BJ (cell line): ENCODE data around the gene TMIE. TPM values are rescaled to one million over a fixed set of nuclear protein-coding genes. Genes with fewer than 3 reads are reported as not detected.

ENCODE experiments used
- CTCF ChIA-PET: fragments of 350-600 bp; formaldehyde crosslinking; extraction: SDS; loops from one replicate; lab custom pipeline; 2021; ENCODE audit warnings: antibody characterized with exemption, inconsistent platforms; lab: Yijun Ruan, JAX
- POLR2A ChIA-PET: fragments of 300-600 bp; sonication (Branson Sonifier 250); formaldehyde crosslinking; extraction: SDS; loops from one replicate; lab custom pipeline; 2021; ENCODE audit warnings: antibody characterized with exemption; lab: Charles Lee
- DNase-seq: peaks from one replicate; pipeline ENCODE4 v3.0.0-alpha.2; 2011; ENCODE audit warnings: low read depth
- H3K27me3 ChIP-seq: 2 replicates; pipeline ENCODE4 v1.6.0; 2011; ENCODE audit warnings: low read length; ENCODE audit not compliant: control insufficient read depth, insufficient read depth
- H3K36me3 ChIP-seq: 2 replicates; pipeline ENCODE4 v1.5.1; 2011; ENCODE audit warnings: low read length; ENCODE audit not compliant: control insufficient read depth, insufficient read depth
- H3K4me3 ChIP-seq: 2 replicates; pipeline ENCODE4 v1.5.1; 2011; ENCODE audit warnings: low read depth, mild to moderate bottlenecking, control low read depth, low read length
- polyA plus RNA-seq: library from polyadenylated mRNA; depleted of rRNA; stranded (reverse); fragments of >200 nt; gene quantifications from 2 replicates; pipeline ENCODE4 v1.2.3, GENCODE V29; 2011
- TF ChIP-seq, protein P1 (sequence below): IDR thresholded peaks from 2 replicates; pipeline ENCODE4 v1.5.1; 2011; ENCODE audit warnings: low read depth, mild to moderate bottlenecking, control low read depth, inconsistent platforms, low read length, moderate library complexity; ENCODE audit not compliant: insufficient read depth

The TMIE gene
- polyA plus RNA-seq, 1 experiment: 0.27 TPM

DNA sequence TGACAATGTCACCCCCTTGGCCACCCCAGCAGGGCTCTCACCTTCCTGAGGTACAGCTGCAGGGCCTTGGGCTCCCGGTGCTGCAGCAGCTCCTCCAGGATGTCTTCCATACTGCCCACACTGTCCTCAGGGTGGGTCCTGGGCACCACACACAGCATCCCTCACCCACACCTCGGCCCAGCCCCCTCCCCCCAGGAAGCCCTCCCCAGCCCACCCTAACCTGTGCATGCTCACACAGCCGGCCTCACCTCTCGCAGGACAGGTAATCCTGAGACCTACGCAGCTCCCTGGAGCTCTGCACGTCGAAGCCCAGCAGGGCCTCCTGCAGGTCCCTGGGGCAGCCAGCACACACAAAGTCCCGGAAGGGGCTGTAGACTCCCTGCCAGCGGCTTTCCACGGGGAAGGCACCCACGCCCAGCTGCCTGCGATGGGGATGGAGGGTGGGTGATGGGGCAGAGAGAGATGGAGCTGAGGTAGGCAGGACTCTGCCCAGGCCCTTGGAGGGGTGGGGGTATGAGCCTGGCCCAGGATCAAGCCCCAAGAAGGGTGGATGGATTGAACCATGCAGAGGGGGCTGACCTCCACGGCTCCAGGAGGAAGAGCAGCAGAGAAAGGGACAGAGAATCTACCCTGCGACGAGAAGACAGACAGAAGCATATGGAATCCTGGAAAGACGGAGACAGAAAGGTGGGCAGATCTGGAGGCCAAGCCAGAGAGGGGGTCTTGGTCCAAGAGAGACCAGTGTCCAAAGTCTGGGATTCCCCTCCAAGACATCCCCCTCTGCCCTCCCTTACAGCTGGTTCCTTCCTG is 24.4 kb upstream of the TMIE start:
- Histone ChIP-seq H3K36me3 (no peaks in the 10 kb centered on the region), H3K4me3 (no peak overlapping the region), H3K27me3 (no peaks in the 10 kb centered on the region)
- ChIA-PET CTCF (interaction anchor here (1.1 to 2.5 kb wide), 3 partner anchors 13 to 188 kb away, joined by 3 to 9 read pairs (median 5); no protein-coding TSS in a partner anchor), POLR2A (no interaction called here)
- DNase-seq: no peak
- TF ChIP-seq, protein P1, sequence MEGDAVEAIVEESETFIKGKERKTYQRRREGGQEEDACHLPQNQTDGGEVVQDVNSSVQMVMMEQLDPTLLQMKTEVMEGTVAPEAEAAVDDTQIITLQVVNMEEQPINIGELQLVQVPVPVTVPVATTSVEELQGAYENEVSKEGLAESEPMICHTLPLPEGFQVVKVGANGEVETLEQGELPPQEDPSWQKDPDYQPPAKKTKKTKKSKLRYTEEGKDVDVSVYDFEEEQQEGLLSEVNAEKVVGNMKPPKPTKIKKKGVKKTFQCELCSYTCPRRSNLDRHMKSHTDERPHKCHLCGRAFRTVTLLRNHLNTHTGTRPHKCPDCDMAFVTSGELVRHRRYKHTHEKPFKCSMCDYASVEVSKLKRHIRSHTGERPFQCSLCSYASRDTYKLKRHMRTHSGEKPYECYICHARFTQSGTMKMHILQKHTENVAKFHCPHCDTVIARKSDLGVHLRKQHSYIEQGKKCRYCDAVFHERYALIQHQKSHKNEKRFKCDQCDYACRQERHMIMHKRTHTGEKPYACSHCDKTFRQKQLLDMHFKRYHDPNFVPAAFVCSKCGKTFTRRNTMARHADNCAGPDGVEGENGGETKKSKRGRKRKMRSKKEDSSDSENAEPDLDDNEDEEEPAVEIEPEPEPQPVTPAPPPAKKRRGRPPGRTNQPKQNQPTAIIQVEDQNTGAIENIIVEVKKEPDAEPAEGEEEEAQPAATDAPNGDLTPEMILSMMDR: no peak

DNA sequence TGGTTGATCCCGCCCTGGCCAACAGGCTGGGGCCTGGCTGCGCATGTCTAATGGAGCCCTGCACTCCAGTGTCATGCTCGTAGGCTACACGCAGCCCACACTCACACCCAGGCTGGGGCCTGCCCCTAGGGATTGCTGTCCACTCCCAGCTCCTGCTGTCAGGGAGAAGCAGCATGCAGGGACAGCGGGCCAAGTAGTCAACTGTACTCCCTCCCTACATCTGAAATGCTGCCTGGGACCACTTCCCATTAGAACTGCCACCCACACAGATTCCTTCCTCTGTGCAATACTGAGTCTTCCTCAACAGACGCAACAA is 23.8 kb upstream of the TMIE start:
- Histone ChIP-seq H3K27me3 (no peaks in the 10 kb centered on the region), H3K36me3 (no peaks in the 10 kb centered on the region), H3K4me3 (no peak overlapping the region)
- no peak for DNase-seq
- ChIA-PET CTCF (interaction anchor here (1.1 to 2.5 kb wide), 2 partner anchors 14 to 189 kb away, joined by 5 to 9 read pairs; no protein-coding TSS in a partner anchor), POLR2A (no interaction called here)
- TF ChIP-seq, protein P1: no peak

DNA sequence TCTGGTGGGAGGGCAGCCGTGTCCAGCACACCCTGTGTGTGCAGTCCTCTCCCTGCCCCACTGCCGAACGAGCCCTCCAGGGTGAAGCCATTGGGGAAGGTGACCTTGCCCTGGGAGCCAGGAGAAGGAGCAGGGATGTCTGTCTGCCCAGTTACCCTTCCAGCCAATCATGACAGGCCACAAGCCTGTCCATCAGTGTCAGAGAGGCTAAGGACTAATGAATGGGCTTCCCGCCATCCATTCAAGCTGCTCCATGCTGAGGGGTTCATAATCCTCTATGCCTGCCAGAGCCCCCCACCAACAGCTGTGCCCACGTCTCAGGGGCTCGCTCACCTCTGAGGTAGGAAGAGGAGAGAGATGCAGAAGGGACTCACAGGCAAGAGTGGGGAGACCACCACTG is 22.9 kb upstream of the TMIE start:
- DNase-seq: no peak
- ChIA-PET CTCF (no interaction called here), POLR2A (no interaction called here)
- Histone ChIP-seq H3K36me3 (no peaks in the 10 kb centered on the region), H3K27me3 (no peaks in the 10 kb centered on the region), H3K4me3 (no peak overlapping the region)
- TF ChIP-seq, protein P1: no peak

DNA sequence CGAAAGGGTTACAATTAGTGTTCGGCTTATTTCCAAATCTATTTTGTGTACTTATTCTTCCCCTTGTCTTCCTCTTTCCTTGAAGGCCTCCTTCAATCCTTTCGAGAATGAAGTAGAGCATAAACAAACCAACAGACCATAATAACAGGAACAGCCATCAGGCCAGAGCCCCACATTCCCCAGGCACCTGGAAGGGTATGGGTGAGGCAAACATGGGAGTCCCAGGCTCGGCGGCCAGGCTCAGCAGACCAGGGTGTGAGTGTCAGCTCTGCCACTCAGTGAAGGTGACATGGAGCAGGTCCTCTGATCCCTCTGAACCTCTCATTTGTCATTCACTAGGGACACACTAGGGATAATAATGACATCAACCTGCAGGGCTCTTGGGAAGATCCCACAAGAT is 21.5 kb upstream of the TMIE start:
- CTCF ChIA-PET: no interaction called here
- POLR2A ChIA-PET: no interaction called here
- no peak for DNase-seq
- TF ChIP-seq, protein P1: no peak
- H3K4me3 ChIP-seq: no peak overlapping the region
- H3K36me3 ChIP-seq: no peaks in the 10 kb centered on the region
- no peaks in the 10 kb centered on the region for H3K27me3 ChIP-seq

DNA sequence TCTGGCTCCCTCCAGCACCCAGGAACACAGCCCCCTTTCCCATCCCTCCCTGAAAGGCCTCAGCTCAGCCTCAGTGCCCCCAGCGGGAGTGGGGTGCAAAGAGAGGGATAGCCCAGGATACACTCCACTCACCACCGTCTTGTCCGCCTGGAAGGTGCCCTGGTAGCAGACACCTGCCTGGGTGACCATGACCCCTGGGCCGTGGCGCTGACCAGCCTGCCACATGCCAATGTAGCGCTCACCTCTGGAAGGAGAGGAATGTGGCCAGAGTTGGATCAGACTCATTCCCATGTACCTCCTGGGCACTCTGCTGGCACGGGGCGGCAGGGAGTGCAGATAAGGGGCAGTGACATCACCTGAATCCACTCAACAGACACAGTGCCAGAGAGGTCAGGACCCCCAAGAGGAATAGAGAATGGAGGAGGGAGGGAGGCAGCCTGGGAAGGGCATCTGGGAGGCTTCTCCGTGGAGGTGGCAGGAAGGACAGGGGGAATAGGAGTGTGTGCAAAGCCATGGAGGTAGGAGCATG is 20.8 kb upstream of the TMIE start:
- CTCF ChIA-PET: no interaction called here
- TF ChIP-seq, protein P1: no peak
- Histone ChIP-seq H3K36me3 (no peaks in the 10 kb centered on the region), H3K4me3 (no peak overlapping the region), H3K27me3 (no peaks in the 10 kb centered on the region)
- no peak for DNase-seq
- POLR2A ChIA-PET: no interaction called here
